Measurements from ENCODE around the gene PARD3. TPM values are rescaled to one million over a fixed set of nuclear protein-coding genes. Genes with fewer than 3 reads are reported as not detected.

Gene PARD3
- total RNA-seq, 1 donor from 2014 or later = 76.4 TPM

DNA sequence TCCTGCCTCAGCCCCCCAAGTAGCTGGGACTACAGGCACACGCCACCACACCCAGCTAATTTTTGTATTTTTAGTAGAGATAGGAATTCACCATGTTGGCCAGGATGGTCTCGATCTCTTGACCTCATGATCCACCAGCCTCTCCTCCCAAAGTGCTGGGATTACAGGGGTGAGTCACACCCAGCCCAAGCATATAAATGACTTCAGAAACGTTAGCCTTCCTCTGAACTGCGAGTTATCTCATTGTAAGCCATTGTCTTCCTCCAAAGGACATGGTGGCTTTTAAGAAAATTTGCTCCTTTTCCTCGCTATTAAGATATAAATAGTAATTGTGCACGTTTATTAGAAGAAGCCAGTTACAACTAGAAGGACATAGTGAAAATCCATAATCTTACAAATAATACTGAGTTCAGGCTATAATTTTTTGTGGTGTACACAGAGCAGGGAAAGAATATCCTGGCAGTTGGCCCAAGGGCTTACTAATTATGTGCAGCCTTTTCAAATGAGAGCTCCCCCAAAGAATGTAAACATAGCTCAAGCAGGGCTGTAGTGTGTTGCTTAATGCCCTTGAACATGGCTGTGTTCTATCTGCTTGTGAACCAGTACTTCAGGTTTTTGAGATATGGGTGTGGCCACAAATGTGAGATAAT lies 495.8 kb downstream of the PARD3 start:
- Histone ChIP-seq H3K4me3 (ENCODE audit: low read depth, low read length) (no peak overlapping the region), H3K36me3 (ENCODE audit: control insufficient read depth, insufficient read depth, low read length) (no peaks in the 10 kb centered on the region), H3K27me3 (ENCODE audit: control insufficient read depth, insufficient read depth, low read length) (no peaks in the 10 kb centered on the region)
- TF ChIP-seq, protein P1, sequence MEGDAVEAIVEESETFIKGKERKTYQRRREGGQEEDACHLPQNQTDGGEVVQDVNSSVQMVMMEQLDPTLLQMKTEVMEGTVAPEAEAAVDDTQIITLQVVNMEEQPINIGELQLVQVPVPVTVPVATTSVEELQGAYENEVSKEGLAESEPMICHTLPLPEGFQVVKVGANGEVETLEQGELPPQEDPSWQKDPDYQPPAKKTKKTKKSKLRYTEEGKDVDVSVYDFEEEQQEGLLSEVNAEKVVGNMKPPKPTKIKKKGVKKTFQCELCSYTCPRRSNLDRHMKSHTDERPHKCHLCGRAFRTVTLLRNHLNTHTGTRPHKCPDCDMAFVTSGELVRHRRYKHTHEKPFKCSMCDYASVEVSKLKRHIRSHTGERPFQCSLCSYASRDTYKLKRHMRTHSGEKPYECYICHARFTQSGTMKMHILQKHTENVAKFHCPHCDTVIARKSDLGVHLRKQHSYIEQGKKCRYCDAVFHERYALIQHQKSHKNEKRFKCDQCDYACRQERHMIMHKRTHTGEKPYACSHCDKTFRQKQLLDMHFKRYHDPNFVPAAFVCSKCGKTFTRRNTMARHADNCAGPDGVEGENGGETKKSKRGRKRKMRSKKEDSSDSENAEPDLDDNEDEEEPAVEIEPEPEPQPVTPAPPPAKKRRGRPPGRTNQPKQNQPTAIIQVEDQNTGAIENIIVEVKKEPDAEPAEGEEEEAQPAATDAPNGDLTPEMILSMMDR (IDR thresholded peaks at IDR 0.05; ENCODE audit: insufficient read depth, low read length, poor library complexity, severe bottlenecking) = no peak
- DNase-seq (ENCODE audit: low read depth) = peak; percentile 5

DNA sequence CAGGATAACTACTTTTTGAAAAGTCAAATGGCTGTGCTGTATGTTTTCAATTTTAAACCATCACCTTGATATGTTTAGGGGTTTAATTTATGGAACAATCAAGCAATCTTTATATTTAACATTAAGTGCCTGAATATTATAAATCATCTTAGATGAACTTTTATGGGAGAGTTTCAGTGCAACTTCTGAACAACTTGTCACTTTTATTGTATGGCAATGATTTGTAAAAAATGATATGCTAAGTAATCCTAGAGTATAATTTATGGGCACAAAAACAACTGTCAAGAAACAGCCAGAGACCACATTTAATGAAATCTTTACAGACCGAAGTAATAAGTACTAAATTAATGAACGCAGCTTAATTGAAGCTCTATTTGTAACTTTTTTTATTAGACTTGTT lies 498.9 kb downstream of the PARD3 start:
- Histone ChIP-seq H3K27me3 (ENCODE audit: control insufficient read depth, insufficient read depth, low read length) (no peaks in the 10 kb centered on the region), H3K36me3 (ENCODE audit: control insufficient read depth, insufficient read depth, low read length) (no peaks in the 10 kb centered on the region), H3K4me3 (ENCODE audit: low read depth, low read length) (no peak overlapping the region)
- DNase-seq (ENCODE audit: low read depth) = no peak
- TF ChIP-seq, protein P1 (IDR thresholded peaks at IDR 0.05; ENCODE audit: insufficient read depth, low read length, poor library complexity, severe bottlenecking) = no peak

DNA sequence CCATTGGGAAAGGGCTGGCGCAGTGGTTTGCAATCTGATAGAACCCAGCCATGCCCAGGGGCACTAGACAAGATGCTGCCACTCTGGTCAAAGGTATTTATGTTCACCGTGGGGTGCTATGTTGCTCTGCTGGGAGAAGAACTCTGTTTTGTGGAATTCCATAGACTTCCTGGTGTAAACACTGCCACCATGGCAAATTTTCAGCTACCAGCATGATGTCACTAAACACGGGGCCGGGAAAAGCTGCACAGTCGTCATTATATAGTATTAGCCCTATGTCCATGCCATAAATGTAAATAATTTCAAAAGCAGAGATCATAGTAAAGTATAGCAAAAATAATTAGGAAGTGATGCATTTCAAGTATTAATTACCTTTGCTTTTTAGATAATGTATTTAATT lies 500.6 kb downstream of the PARD3 start:
- no peaks in the 10 kb centered on the region for H3K27me3 ChIP-seq (ENCODE audit: control insufficient read depth, insufficient read depth, low read length)
- no peak overlapping the region for H3K4me3 ChIP-seq (ENCODE audit: low read depth, low read length)
- TF ChIP-seq, protein P1 (IDR thresholded peaks at IDR 0.05; ENCODE audit: insufficient read depth, low read length, poor library complexity, severe bottlenecking) = no peak
- DNase-seq (ENCODE audit: low read depth) = no peak
- no peaks in the 10 kb centered on the region for H3K36me3 ChIP-seq (ENCODE audit: control insufficient read depth, insufficient read depth, low read length)

DNA sequence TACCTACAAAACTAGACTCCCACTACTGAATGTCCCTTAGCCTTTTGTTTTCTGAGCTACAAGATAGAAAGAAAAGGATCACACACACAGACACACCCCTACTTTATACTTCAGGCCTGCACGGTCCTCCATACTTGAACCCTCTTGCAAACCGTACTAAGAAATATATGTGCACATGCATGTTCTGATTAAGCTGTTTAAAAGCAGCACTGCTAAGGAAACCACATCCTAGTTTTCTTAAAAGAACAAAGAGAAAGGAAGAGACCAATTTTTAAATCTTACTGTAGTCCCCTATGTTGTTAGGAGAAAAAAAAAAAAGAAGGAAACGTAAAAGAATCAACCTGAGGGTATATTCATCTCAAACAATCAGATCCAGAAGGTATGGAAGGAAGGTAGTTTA lies 501.2 kb downstream of the PARD3 start:
- DNase-seq (ENCODE audit: low read depth) = no peak
- TF ChIP-seq, protein P1 (IDR thresholded peaks at IDR 0.05; ENCODE audit: insufficient read depth, low read length, poor library complexity, severe bottlenecking) = no peak
- Histone ChIP-seq H3K36me3 (ENCODE audit: control insufficient read depth, insufficient read depth, low read length) (no peaks in the 10 kb centered on the region), H3K4me3 (ENCODE audit: low read depth, low read length) (no peak overlapping the region), H3K27me3 (ENCODE audit: control insufficient read depth, insufficient read depth, low read length) (no peaks in the 10 kb centered on the region)

DNA sequence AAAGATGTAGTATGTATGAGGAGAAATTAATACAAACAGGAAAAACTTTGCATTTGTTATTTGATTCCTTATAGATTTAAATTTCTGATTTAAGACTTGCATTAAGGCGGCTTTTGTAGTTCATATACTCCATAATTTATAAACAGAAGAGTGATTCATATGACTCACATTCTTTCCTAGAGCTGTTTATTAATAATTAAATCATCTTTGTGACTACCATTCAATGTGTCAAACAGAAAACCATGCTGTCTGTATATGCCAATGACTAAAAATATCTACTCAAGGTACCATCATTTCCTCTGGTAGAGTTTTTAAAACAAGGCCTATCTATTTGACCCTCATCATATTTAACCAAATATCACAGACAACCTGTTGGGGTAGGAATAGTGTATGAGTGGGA lies 501.7 kb downstream of the PARD3 start:
- no peak for DNase-seq (ENCODE audit: low read depth)
- H3K27me3 ChIP-seq (ENCODE audit: control insufficient read depth, insufficient read depth, low read length) = no peaks in the 10 kb centered on the region
- no peak overlapping the region for H3K4me3 ChIP-seq (ENCODE audit: low read depth, low read length)
- TF ChIP-seq, protein P1 (IDR thresholded peaks at IDR 0.05; ENCODE audit: insufficient read depth, low read length, poor library complexity, severe bottlenecking) = no peak
- no peaks in the 10 kb centered on the region for H3K36me3 ChIP-seq (ENCODE audit: control insufficient read depth, insufficient read depth, low read length)

DNA sequence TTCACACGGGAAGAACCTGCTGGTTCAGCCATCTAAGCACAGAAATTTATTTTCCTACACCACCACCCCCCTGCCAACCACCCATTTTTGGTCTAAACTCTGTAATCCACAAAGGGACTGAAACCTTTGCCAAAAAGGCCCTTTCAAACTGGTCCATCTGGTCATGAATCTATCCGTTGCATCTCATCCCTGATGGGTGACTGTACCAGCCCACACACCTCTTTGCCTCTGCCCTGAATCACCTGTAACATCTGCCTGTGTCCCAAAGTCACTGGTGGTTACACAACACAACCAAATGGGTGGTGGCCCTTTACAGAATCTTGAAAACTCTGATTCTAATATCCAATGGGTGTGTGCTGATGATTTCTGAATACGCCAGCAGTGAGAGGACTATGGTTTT lies 503.4 kb downstream of the PARD3 start:
- no peak for DNase-seq (ENCODE audit: low read depth)
- H3K27me3 ChIP-seq (ENCODE audit: control insufficient read depth, insufficient read depth, low read length) = no peaks in the 10 kb centered on the region
- TF ChIP-seq, protein P1 (IDR thresholded peaks at IDR 0.05; ENCODE audit: insufficient read depth, low read length, poor library complexity, severe bottlenecking) = no peak
- H3K4me3 ChIP-seq (ENCODE audit: low read depth, low read length) = no peak overlapping the region
- H3K36me3 ChIP-seq (ENCODE audit: control insufficient read depth, insufficient read depth, low read length) = peaks cover 1% of the 10 kb centered on the region

All from kidney epithelial cell (primary cell).